ENCODE results near the gene ESRP2.

ESRP2 gene

DNA sequence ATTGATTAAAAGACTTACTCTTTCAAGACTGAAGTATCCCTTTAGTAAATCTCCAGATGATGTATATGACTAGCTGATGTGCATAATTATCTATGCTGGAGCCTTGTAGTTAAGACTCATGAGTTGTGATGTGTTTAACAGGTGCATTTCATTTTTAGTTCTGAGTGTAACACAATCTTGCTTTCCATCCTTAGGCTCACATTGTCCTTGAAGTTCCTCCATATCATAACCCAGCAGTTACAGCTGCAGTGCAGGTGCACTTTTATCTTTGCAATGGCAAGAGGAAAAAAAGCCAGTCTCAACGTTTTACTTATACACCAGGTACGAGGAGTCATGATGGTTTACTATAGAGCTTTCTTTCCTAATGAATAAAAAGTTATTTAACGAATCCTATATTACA lies 52.9 kb downstream of the ESRP2 start:
- TF ChIP-seq, protein P1, sequence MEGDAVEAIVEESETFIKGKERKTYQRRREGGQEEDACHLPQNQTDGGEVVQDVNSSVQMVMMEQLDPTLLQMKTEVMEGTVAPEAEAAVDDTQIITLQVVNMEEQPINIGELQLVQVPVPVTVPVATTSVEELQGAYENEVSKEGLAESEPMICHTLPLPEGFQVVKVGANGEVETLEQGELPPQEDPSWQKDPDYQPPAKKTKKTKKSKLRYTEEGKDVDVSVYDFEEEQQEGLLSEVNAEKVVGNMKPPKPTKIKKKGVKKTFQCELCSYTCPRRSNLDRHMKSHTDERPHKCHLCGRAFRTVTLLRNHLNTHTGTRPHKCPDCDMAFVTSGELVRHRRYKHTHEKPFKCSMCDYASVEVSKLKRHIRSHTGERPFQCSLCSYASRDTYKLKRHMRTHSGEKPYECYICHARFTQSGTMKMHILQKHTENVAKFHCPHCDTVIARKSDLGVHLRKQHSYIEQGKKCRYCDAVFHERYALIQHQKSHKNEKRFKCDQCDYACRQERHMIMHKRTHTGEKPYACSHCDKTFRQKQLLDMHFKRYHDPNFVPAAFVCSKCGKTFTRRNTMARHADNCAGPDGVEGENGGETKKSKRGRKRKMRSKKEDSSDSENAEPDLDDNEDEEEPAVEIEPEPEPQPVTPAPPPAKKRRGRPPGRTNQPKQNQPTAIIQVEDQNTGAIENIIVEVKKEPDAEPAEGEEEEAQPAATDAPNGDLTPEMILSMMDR (IDR thresholded peaks at IDR 0.05), result no peak
- Histone ChIP-seq H3K27me3 (no peaks in the 10 kb centered on the region), H3K9me3 (no peaks in the 10 kb centered on the region), H3K36me3 (peaks cover 89% of the 10 kb centered on the region), H3K4me3 (ENCODE audit: low read depth in 1 of 2, low read length in 1 of 2) (no peak overlapping the region), H3K27ac (no peak overlapping the region), H3K4me1 (ENCODE audit: control insufficient read depth in 1 of 2, insufficient read depth in 1 of 2, low read depth in 1 of 2, low read length in 1 of 2) (no peaks in the 10 kb centered on the region)

DNA sequence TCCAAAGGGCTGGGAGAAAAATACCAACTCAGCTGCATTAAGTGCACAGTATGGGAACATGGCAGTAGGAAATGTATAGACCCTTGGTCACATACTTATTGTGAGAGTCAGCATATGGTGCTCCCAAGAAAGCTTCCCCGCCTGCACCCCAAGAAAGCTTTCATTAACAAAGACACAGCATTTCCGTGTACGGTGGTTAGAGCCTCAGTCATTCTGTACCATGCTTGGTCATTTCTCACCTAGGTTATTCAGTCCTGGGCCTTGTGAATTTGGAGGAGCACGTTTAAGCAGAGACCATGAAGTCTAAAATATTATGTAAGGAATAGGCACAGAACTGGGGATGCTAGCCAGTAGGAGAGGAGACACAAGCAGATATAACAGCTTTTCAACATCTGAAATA lies 56.1 kb downstream of the ESRP2 start:
- Histone ChIP-seq H3K36me3 (peaks cover 79% of the 10 kb centered on the region), H3K4me3 (ENCODE audit: low read depth in 1 of 2, low read length in 1 of 2) (no peak overlapping the region), H3K27ac (no peak overlapping the region), H3K27me3 (no peaks in the 10 kb centered on the region), H3K4me1 (ENCODE audit: control insufficient read depth in 1 of 2, insufficient read depth in 1 of 2, low read depth in 1 of 2, low read length in 1 of 2) (no peaks in the 10 kb centered on the region), H3K9me3 (no peaks in the 10 kb centered on the region)
- TF ChIP-seq, protein P1 (IDR thresholded peaks at IDR 0.05), result no peak

DNA sequence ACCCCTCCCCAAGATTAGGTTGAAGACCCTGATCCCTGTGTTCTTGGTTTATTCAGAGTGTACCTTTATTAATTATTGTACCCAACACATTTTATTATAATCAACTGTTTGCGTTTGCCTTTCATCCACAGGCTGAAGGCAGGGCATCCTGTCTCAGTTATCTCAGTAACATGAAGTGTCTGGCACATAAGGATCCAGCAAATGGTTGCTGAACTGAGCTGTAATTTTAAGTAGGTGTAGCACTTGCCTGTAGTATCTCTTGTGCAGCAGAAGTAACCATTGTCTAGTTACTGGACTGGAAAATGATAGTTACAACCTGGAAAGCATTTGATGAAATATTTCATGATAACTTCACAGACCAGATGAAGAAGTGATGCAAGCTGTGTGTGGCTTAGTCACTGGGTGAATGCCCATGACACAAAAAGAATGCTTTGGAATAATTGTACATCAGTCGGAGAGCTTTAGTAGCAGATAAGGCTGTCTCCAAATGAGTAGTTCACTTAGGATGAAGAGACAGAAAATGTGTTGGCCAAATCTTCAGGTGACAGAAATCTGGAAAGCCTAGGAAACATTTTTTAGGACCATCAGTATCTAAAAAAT lies 56.6 kb downstream of the ESRP2 start:
- no peaks in the 10 kb centered on the region for H3K4me1 ChIP-seq (ENCODE audit: control insufficient read depth in 1 of 2, insufficient read depth in 1 of 2, low read depth in 1 of 2, low read length in 1 of 2)
- H3K36me3 ChIP-seq, result peaks cover 79% of the 10 kb centered on the region
- no peak overlapping the region for H3K27ac ChIP-seq
- H3K27me3 ChIP-seq, result no peaks in the 10 kb centered on the region
- no peak overlapping the region for H3K4me3 ChIP-seq (ENCODE audit: low read depth in 1 of 2, low read length in 1 of 2)
- H3K9me3 ChIP-seq, result no peaks in the 10 kb centered on the region
- TF ChIP-seq, protein P1 (IDR thresholded peaks at IDR 0.05), result no peak

Measured in neutrophil (primary cell).